HCT116 (cell line): Measurements from ENCODE around the gene IQGAP2. TPM values are rescaled to one million over a fixed set of nuclear protein-coding genes. Genes with fewer than 3 reads are reported as not detected.

Source experiments
- ATAC-seq: fragments of 200-7000 bp; cut with Tn5 transposase; 2 replicates; pipeline ENCODE4 v1.9.1; 2020; ENCODE audit warnings: mild to moderate bottlenecking, moderate library complexity
- BruUV-seq: library from RNA; stranded (reverse); fragments of 400-500 nt; replicated peaks from 2 replicates; lab custom pipeline; 2021; lab: Mats Ljungman, UMichigan
- CTCF ChIA-PET: fragments of 300-600 bp; sonication (Branson Sonifier 250); formaldehyde crosslinking; loops from one replicate; lab custom pipeline; 2021; ENCODE audit warnings: antibody characterized with exemption; lab: Charles Lee
- POLR2A ChIA-PET: fragments of 300-600, 350-600 bp; sonication (Branson Sonifier 250); formaldehyde crosslinking; loops from one replicate; lab custom pipeline; 2021; ENCODE audit warnings: antibody characterized with exemption; lab: Charles Lee
- RAD21 ChIA-PET, 2 experiments: fragments of 300-600 bp; sonication (Branson Sonifier 250); formaldehyde crosslinking; loops; one replicate each; lab custom pipeline; 2023; ENCODE audit warnings: low total read pairs in 2 of 2; ENCODE audit not compliant: uncharacterized antibody in 2 of 2, unreplicated experiment in 2 of 2, low non-redundant PET in 1 of 2; lab: Charles Lee
- DNase-seq: peaks from one replicate; pipeline ENCODE4 v3.0.0-alpha.2; 2010; ENCODE audit warnings: low read depth, low spot score
- H2AFZ ChIP-seq: fragments of 200-600 bp; shearing (Covaris generic), sonication (generic); 2 replicates; pipeline ENCODE4 v1.6.1; 2017; ENCODE audit warnings: low read depth, mixed run types, mixed read lengths, antibody characterized with exemption, low read length; ENCODE audit not compliant: poor library complexity, severe bottlenecking
- H3K27ac ChIP-seq: 2 replicates; pipeline ENCODE4 v1.5.1; 2012; ENCODE audit warnings: low read depth, low read length
- H3K27me3 ChIP-seq: fragments of 200-600 bp; sonication (generic); 2 replicates; pipeline ENCODE4 v1.6.1; 2016; ENCODE audit warnings: mixed run types, low read length, mixed read lengths; ENCODE audit not compliant: insufficient read depth
- H3K36me3 ChIP-seq, 2 experiments: fragments of 200-500 bp in 1 of 2; fragments of 200-600 bp in 1 of 2; sonication (Bioruptor generic) in 1 of 2; sonication (generic) in 1 of 2; 2 replicates each; pipeline versions ENCODE4 v1.5.1 to v1.6.1; 2014 to 2016; ENCODE audit warnings: low read length in 2 of 2, inconsistent platforms in 1 of 2, mixed read lengths in 1 of 2, mixed run types in 1 of 2; ENCODE audit not compliant: insufficient read depth in 2 of 2, control insufficient read depth in 1 of 2
- H3K4me1 ChIP-seq, 2 experiments: fragments of 200-600 bp in 1 of 2; sonication (generic) in 1 of 2; 2 replicates each; pipeline versions ENCODE4 v1.5.1 to v1.6.1; 2012 to 2017; ENCODE audit warnings: low read length in 2 of 2, inconsistent platforms in 1 of 2, mild to moderate bottlenecking in 1 of 2, mixed read lengths in 1 of 2, mixed run types in 1 of 2, moderate library complexity in 1 of 2; ENCODE audit not compliant: insufficient read depth in 2 of 2, control insufficient read depth in 1 of 2
- H3K4me2 ChIP-seq: fragments of 200-600 bp; sonication (generic); 2 replicates; pipeline ENCODE4 v1.6.1; 2017; ENCODE audit warnings: mixed run types, low read length, mixed read lengths
- H3K4me3 ChIP-seq, 2 experiments: fragments of 200-600 bp in 1 of 2; sonication (generic) in 1 of 2; replicated peaks in 1 of 2; 2 replicates each; pipeline ENCODE4 v1.5.1; 2011 to 2016; ENCODE audit warnings: low read length in 2 of 2, control low read depth in 1 of 2, low read depth in 1 of 2, mild to moderate bottlenecking in 1 of 2, mixed read lengths in 1 of 2, mixed run types in 1 of 2
- H3K79me2 ChIP-seq: fragments of 200-600 bp; sonication (generic); 2 replicates; pipeline ENCODE4 v1.6.1; 2017; ENCODE audit warnings: mild to moderate bottlenecking, mixed run types, low read length, moderate library complexity, mixed read lengths; ENCODE audit not compliant: insufficient read depth
- H3K9ac ChIP-seq: fragments of 200-600 bp; sonication (generic); 2 replicates; pipeline ENCODE4 v1.6.1; 2016; ENCODE audit warnings: low read length, mixed read lengths
- H3K9me2 ChIP-seq: fragments of 200-600 bp; sonication (generic), shearing (Covaris generic); 2 replicates; pipeline ENCODE4 v1.6.1; 2017; ENCODE audit warnings: mixed run types, mild to moderate bottlenecking, moderate library complexity; ENCODE audit not compliant: insufficient read depth
- H3K9me3 ChIP-seq, 2 experiments: fragments of 200-500 bp in 1 of 2; fragments of 200-600 bp in 1 of 2; sonication (Bioruptor generic) in 1 of 2; sonication (generic) in 1 of 2; 2 replicates each; pipeline ENCODE4 v1.6.1; 2014 to 2017; ENCODE audit warnings: low read length in 2 of 2, mixed read lengths in 2 of 2, inconsistent platforms in 1 of 2, low read depth in 1 of 2, mild to moderate bottlenecking in 1 of 2, mixed run types in 1 of 2, moderate library complexity in 1 of 2; ENCODE audit not compliant: control insufficient read depth in 1 of 2, insufficient read depth in 1 of 2
- H4K20me1 ChIP-seq: fragments of 200-600 bp; sonication (generic), shearing (Covaris generic); 2 replicates; pipeline ENCODE4 v1.6.1; 2017; ENCODE audit warnings: mixed run types, mild to moderate bottlenecking, moderate library complexity; ENCODE audit not compliant: insufficient read depth
- CBX3 ChIP-seq: IDR thresholded peaks from 2 replicates; pipeline ENCODE4 v1.6.1; 2012; ENCODE audit warnings: low read depth
- CEBPB ChIP-seq: IDR thresholded peaks from 2 replicates; pipeline ENCODE4 v1.6.1; 2012; ENCODE audit warnings: low read depth
- EGR1 ChIP-seq: IDR thresholded peaks from 2 replicates; pipeline ENCODE4 v1.6.1; 2012; ENCODE audit warnings: low read depth
- EZH2 ChIP-seq: fragments of 200-600 bp; sonication (generic); IDR thresholded peaks from 2 replicates; pipeline ENCODE4 v1.6.1; 2017; ENCODE audit warnings: antibody characterized with exemption, mixed run types
- EZH2phosphoT487 ChIP-seq: fragments of 200-600 bp; IDR thresholded peaks from 2 replicates; pipeline ENCODE4 v1.6.1; 2018; ENCODE audit warnings: antibody characterized with exemption, borderline replicate concordance
- FOSL1 ChIP-seq: IDR thresholded peaks from 2 replicates; pipeline ENCODE4 v1.6.1; 2012; ENCODE audit warnings: low read depth
- JUND ChIP-seq: IDR thresholded peaks from 2 replicates; pipeline ENCODE4 v1.6.1; 2012
- POLR2AphosphoS5 ChIP-seq: IDR thresholded peaks from 2 replicates; pipeline ENCODE4 v1.6.1; 2011; ENCODE audit warnings: mild to moderate bottlenecking, low read depth, low read length, moderate library complexity
- RAD21 ChIP-seq: IDR thresholded peaks from 2 replicates; pipeline ENCODE4 v1.6.1; 2012; ENCODE audit warnings: low read depth, mild to moderate bottlenecking
- SP1 ChIP-seq: IDR thresholded peaks from 2 replicates; pipeline ENCODE4 v1.6.1; 2012; ENCODE audit warnings: low read depth
- SRF ChIP-seq: IDR thresholded peaks from 2 replicates; pipeline ENCODE4 v1.6.1; 2012; ENCODE audit warnings: low read depth
- TCF7L2 ChIP-seq: IDR thresholded peaks from 2 replicates; pipeline ENCODE4 v1.7.0; 2011; ENCODE audit warnings: borderline replicate concordance, inconsistent platforms; ENCODE audit not compliant: insufficient read depth, insufficient read length; ENCODE audit errors: extremely low read depth
- YY1 ChIP-seq: IDR thresholded peaks from 2 replicates; pipeline ENCODE4 v1.6.1; 2011; ENCODE audit warnings: low read length, low read depth, moderate library complexity, mild to moderate bottlenecking; ENCODE audit not compliant: insufficient replicate concordance; ENCODE audit errors: extremely low read depth
- ZNF274 ChIP-seq: fragments of 200-500 bp; sonication (Bioruptor generic); IDR thresholded peaks from 2 replicates; pipeline ENCODE4 v1.6.1; 2014; ENCODE audit warnings: mild to moderate bottlenecking, low read depth, low read length, inconsistent platforms
- intact Hi-C: fragments of 100-400 bp; cut with micrococcal nuclease; formaldehyde crosslinking; loops from 2 replicates; pipeline ENCODE4 v1.10.0; 2022
- total RNA-seq: library from RNA; stranded (reverse); gene quantifications from one replicate; pipeline ENCODE4 v1.2.1, GENCODE V29; 2021; ENCODE audit not compliant: unreplicated experiment
- TF ChIP-seq, protein P1 (sequence below), 3 experiments: fragments of 200-600 bp in 1 of 3; sonication (generic) in 1 of 3; IDR thresholded peaks in 2 of 3; conservative IDR thresholded peaks in 1 of 3; 2 replicates each; pipeline ENCODE4 v1.5.1; 2012 to 2017; ENCODE audit warnings: low read depth in 2 of 3, low read length in 2 of 3, antibody characterized with exemption in 1 of 3, borderline replicate concordance in 1 of 3, control low read depth in 1 of 3, mild to moderate bottlenecking in 1 of 3, mixed read lengths in 1 of 3, mixed run types in 1 of 3, moderate library complexity in 1 of 3; ENCODE audit not compliant: insufficient read depth in 1 of 3
- TF ChIP-seq, protein P2 (sequence below): IDR thresholded peaks from 2 replicates; pipeline ENCODE4 v1.6.1; 2011; ENCODE audit warnings: mild to moderate bottlenecking, low read length, moderate library complexity; ENCODE audit not compliant: insufficient replicate concordance; ENCODE audit errors: extremely low read depth
- TF ChIP-seq, protein P3 (sequence below): IDR thresholded peaks from 2 replicates; pipeline ENCODE4 v1.6.1; 2012

The IQGAP2 gene
- total RNA-seq, 1 experiment from 2014 or later: 2.0 TPM

DNA sequence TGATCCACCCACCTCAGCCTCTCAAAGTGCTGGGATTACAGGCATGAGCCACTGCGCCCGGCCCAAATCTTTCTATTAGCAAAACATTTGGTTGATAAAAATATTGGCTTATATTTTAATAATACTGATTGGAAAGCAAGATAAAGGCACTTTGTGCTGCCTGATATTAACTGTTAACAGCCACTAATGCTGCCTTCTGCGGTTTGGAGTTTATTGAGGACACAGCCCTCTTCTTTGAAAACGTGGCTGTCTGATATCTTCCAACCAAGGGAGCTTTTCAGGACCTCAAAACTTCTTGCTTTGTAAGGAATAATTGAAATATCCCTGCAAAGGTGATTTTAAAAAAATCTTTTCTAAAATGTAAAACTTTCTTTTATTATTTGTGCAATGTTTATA is 94.0 kb downstream of the IQGAP2 start:
- no peaks in the 10 kb centered on the region for H3K9me2 ChIP-seq
- H4K20me1 ChIP-seq: no peaks in the 10 kb centered on the region
- H3K9me3 ChIP-seq: no peaks in the 10 kb centered on the region
- H3K79me2 ChIP-seq: no peaks in the 10 kb centered on the region
- H3K27me3 ChIP-seq: no peaks in the 10 kb centered on the region
- no TSS peak for BruUV-seq
- no peak for ATAC-seq
- TF ChIP-seq CBX3 (no peak), FOSL1 (no peak), TCF7L2 (no peak), SRF (no peak), RAD21 (no peak), CEBPB (no peak), EZH2 (no peak), YY1 (no peak), POLR2AphosphoS5 (no peak), ZNF274 (no peak), JUND (no peak), EGR1 (no peak), EZH2phosphoT487 (no peak), SP1 (no peak)
- TF ChIP-seq, protein P1, sequence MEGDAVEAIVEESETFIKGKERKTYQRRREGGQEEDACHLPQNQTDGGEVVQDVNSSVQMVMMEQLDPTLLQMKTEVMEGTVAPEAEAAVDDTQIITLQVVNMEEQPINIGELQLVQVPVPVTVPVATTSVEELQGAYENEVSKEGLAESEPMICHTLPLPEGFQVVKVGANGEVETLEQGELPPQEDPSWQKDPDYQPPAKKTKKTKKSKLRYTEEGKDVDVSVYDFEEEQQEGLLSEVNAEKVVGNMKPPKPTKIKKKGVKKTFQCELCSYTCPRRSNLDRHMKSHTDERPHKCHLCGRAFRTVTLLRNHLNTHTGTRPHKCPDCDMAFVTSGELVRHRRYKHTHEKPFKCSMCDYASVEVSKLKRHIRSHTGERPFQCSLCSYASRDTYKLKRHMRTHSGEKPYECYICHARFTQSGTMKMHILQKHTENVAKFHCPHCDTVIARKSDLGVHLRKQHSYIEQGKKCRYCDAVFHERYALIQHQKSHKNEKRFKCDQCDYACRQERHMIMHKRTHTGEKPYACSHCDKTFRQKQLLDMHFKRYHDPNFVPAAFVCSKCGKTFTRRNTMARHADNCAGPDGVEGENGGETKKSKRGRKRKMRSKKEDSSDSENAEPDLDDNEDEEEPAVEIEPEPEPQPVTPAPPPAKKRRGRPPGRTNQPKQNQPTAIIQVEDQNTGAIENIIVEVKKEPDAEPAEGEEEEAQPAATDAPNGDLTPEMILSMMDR (IDR thresholded peaks at IDR 0.05 in 2 of 3, conservative IDR thresholded peaks at IDR 0.05 in 1 of 3; ENCODE audit: borderline replicate concordance in 1 of 3, insufficient read depth in 1 of 3, low read depth in 2 of 3, low read length in 2 of 3): no peak
- TF ChIP-seq, protein P2, sequence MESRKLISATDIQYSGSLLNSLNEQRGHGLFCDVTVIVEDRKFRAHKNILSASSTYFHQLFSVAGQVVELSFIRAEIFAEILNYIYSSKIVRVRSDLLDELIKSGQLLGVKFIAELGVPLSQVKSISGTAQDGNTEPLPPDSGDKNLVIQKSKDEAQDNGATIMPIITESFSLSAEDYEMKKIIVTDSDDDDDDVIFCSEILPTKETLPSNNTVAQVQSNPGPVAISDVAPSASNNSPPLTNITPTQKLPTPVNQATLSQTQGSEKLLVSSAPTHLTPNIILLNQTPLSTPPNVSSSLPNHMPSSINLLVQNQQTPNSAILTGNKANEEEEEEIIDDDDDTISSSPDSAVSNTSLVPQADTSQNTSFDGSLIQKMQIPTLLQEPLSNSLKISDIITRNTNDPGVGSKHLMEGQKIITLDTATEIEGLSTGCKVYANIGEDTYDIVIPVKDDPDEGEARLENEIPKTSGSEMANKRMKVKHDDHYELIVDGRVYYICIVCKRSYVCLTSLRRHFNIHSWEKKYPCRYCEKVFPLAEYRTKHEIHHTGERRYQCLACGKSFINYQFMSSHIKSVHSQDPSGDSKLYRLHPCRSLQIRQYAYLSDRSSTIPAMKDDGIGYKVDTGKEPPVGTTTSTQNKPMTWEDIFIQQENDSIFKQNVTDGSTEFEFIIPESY: no peak
- TF ChIP-seq, protein P3, sequence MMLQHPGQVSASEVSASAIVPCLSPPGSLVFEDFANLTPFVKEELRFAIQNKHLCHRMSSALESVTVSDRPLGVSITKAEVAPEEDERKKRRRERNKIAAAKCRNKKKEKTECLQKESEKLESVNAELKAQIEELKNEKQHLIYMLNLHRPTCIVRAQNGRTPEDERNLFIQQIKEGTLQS: no peak
- TF ChIP-seq, all 23 proteins: peak for 0
- H3K4me2 ChIP-seq: no peak overlapping the region
- no peak overlapping the region for H3K9ac ChIP-seq
- RAD21 ChIA-PET: no interaction called here
- no peak for DNase-seq
- H3K27ac ChIP-seq: no peak overlapping the region
- H2AFZ ChIP-seq: no peak overlapping the region
- H3K4me1 ChIP-seq: no peaks in the 10 kb centered on the region
- no peak overlapping the region for H3K4me3 ChIP-seq
- no peaks in the 10 kb centered on the region for H3K36me3 ChIP-seq
- intact Hi-C loops: no loop called here
- CTCF ChIA-PET: no interaction called here
- POLR2A ChIA-PET: no interaction called here
